ENCODE measurements around the gene NUAK1. TPM values are rescaled to one million over a fixed set of nuclear protein-coding genes. Genes with fewer than 3 reads are reported as not detected.

NUAK1 gene
- total and polyA plus RNA-seq, 7 donors = 7.0 to 102 (median 21.8) TPM

- TF ChIP-seq CTCF (IDR thresholded peaks at IDR 0.05) = no peak
- WGBS, 3 donors = 56 to 73% (median 58%) methylated on average over 2 of the region's 2 CpGs
- peak overlapping the region; percentile 62 for H3K27ac ChIP-seq
- H3K27me3 ChIP-seq (ENCODE audit: insufficient read depth in 3 of 3, low read length in 2 of 3) = no peaks in the 10 kb centered on the region
- H3K36me3 ChIP-seq (ENCODE audit: insufficient read depth in 1 of 2, low read depth in 1 of 2) = peaks cover 3 to 4% of the 10 kb centered on the region in 2 donors
- no peaks in the 10 kb centered on the region for H3K9me3 ChIP-seq
- peak; percentile 53 to 76 (median 68) for ATAC-seq
- no peak overlapping the region for H3K4me3 ChIP-seq
- intact Hi-C loops (cut with DNase I) = no loop called here
- H3K4me1 ChIP-seq = peaks cover 26% of the 10 kb centered on the region
- DNase-seq = no peak
Measured at GRCh38 chr12:106097011-106097410, 41.7 kb downstream of the NUAK1 start.

GRCh38 chr12:106096376-106096775 lies 42.4 kb downstream of the NUAK1 start:
- 7 to 17% (median 10%) methylated on average over 12 of the region's 12 CpGs for WGBS, 3 donors
- Histone ChIP-seq H3K4me3 (no peak overlapping the region), H3K27me3 (ENCODE audit: insufficient read depth in 3 of 3, low read length in 2 of 3) (no peaks in the 10 kb centered on the region), H3K36me3 (ENCODE audit: insufficient read depth in 1 of 2, low read depth in 1 of 2) (peaks cover 3 to 4% of the 10 kb centered on the region in 2 donors), H3K27ac (peak overlapping the region; percentile 62), H3K9me3 (no peaks in the 10 kb centered on the region), H3K4me1 (peaks cover 27% of the 10 kb centered on the region)
- intact Hi-C loops (cut with DNase I) = no loop called here
- peak; percentile 65 to 72 for DNase-seq
- no peak for TF ChIP-seq CTCF (IDR thresholded peaks at IDR 0.05)
- ATAC-seq = peak; percentile 56 to 80 (median 65)

GRCh38 chr12:106094304-106094703 lies 44.5 kb downstream of the NUAK1 start:
- peaks cover 3 to 4% of the 10 kb centered on the region in 2 donors for H3K36me3 ChIP-seq (ENCODE audit: insufficient read depth in 1 of 2, low read depth in 1 of 2)
- WGBS, 3 donors = 71 to 87% (median 72%) methylated on average over 5 of the region's 5 CpGs
- no peak overlapping the region for H3K4me3 ChIP-seq
- H3K27me3 ChIP-seq (ENCODE audit: insufficient read depth in 3 of 3, low read length in 2 of 3) = no peaks in the 10 kb centered on the region
- DNase-seq = no peak
- no peaks in the 10 kb centered on the region for H3K9me3 ChIP-seq
- ATAC-seq = no peak
- intact Hi-C loops (cut with DNase I) = loop anchor here in 1 of 2 donors (5.0 kb wide), 1 partner anchor 33 kb away; no protein-coding TSS in a partner anchor
- H3K4me1 ChIP-seq = peaks cover 46% of the 10 kb centered on the region
- H3K27ac ChIP-seq = no peak overlapping the region
- TF ChIP-seq CTCF (IDR thresholded peaks at IDR 0.05) = no peak

GRCh38 chr12:106093246-106093645 lies 45.5 kb downstream of the NUAK1 start:
- intact Hi-C loops (cut with DNase I) = loop anchor here in 1 of 2 donors (5.0 kb wide), 1 partner anchor 34 kb away; no protein-coding TSS in a partner anchor
- Histone ChIP-seq H3K27ac (no peak overlapping the region), H3K27me3 (ENCODE audit: insufficient read depth in 3 of 3, low read length in 2 of 3) (no peaks in the 10 kb centered on the region), H3K4me3 (no peak overlapping the region), H3K9me3 (no peaks in the 10 kb centered on the region), H3K36me3 (ENCODE audit: insufficient read depth in 1 of 2, low read depth in 1 of 2) (peaks cover 3 to 4% of the 10 kb centered on the region in 2 donors), H3K4me1 (peaks cover 56% of the 10 kb centered on the region)
- TF ChIP-seq CTCF (IDR thresholded peaks at IDR 0.05) = no peak
- DNase-seq (no peak), ATAC-seq (no peak)
- 77 to 84% (median 84%) methylated on average over 6 of the region's 6 CpGs for WGBS, 3 donors

- 67 to 70% (median 70%) methylated on average over 6 of the region's 6 CpGs for WGBS, 3 donors
- DNase-seq (no peak), ATAC-seq (peak; percentile 37 to 56 (median 46))
- H3K9me3 ChIP-seq = no peaks in the 10 kb centered on the region
- peaks cover 0 to 6% of the 10 kb centered on the region in 2 donors for H3K36me3 ChIP-seq (ENCODE audit: insufficient read depth in 1 of 2, low read depth in 1 of 2)
- H3K4me3 ChIP-seq = no peak overlapping the region
- H3K27ac ChIP-seq = peak overlapping the region; percentile 82
- no peak for TF ChIP-seq CTCF (IDR thresholded peaks at IDR 0.05)
- H3K27me3 ChIP-seq (ENCODE audit: insufficient read depth in 3 of 3, low read length in 2 of 3) = no peaks in the 10 kb centered on the region
- intact Hi-C loops (cut with DNase I) = loop anchor here in 1 of 2 donors (5.0 kb wide), 1 partner anchor 36 kb away; no protein-coding TSS in a partner anchor
- peaks cover 45% of the 10 kb centered on the region for H3K4me1 ChIP-seq
Measured at GRCh38 chr12:106091446-106091820, 47.3 kb downstream of the NUAK1 start.
